H7 (cell line): ENCODE measurements around the gene POP5. TPM values are rescaled to one million over a fixed set of nuclear protein-coding genes. Genes with fewer than 3 reads are reported as not detected.
A peak's percentile ranks its signal among the peaks of the same experiment; 100 is the strongest.
"Not testable (repeated sequence)": the region's sequence is repeated elsewhere in the genome, so short reads cannot be mapped to it uniquely, and the experiment has no call there.

Experiments used
- DNase-seq: peaks from one replicate; pipeline ENCODE4 v3.0.0; 2012
- H3K27me3 ChIP-seq: 2 replicates; pipeline ENCODE4 v1.6.0; 2011; ENCODE audit warnings: mild to moderate bottlenecking, low read length; ENCODE audit not compliant: control insufficient read depth, insufficient read depth
- H3K36me3 ChIP-seq: replicated peaks from 2 replicates; pipeline ENCODE4 v1.5.1; 2011; ENCODE audit warnings: low read length; ENCODE audit not compliant: control insufficient read depth, insufficient read depth
- H3K4me3 ChIP-seq: 2 replicates; pipeline ENCODE4 v1.5.1; 2011; ENCODE audit warnings: low read depth, mild to moderate bottlenecking, control low read depth, low read length, moderate library complexity; ENCODE audit not compliant: insufficient read depth
- total RNA-seq: library from RNA; depleted of rRNA; stranded (reverse); fragments of >200 nt; shearing (Covaris generic); gene quantifications from 2 replicates; pipeline ENCODE4 v1.2.3, GENCODE V29; 2014; rRNA removed

POP5 gene
- 52.6 and 53.8 TPM in 2 replicates for total RNA-seq

- Histone ChIP-seq H3K36me3 (peaks cover 15% of the 10 kb centered on the region), H3K4me3 (peak within 1 kb of the TSS; percentile 88), H3K27me3 (peaks cover 8% of the 10 kb centered on the region; the same call in 1 of the 2 replicates)
- peak; percentile 93 for DNase-seq
These were observed at the start of gene POP5 for GRCh38 chr12:120580787-120581723. Gene POP5, minus strand, starts transcription at chr12:120581402. Its CDS starts 40 bp downstream, at chr12:120581362.

GRCh38 chr12:120630104-120630892 lies 49.1 kb upstream of the POP5 start:
- no peaks in the 10 kb centered on the region for H3K36me3 ChIP-seq
- no peaks in the 10 kb centered on the region for H3K27me3 ChIP-seq
- H3K4me3 ChIP-seq, result no peak overlapping the region
- DNase-seq, result no peak

- peak; percentile 84 for DNase-seq
- Histone ChIP-seq H3K27me3 (no peaks in the 10 kb centered on the region), H3K4me3 (no peak overlapping the region), H3K36me3 (no peaks in the 10 kb centered on the region)
These were observed 47.7 kb upstream of the POP5 start for GRCh38 chr12:120628919-120629318.

- Histone ChIP-seq H3K36me3 (no peaks in the 10 kb centered on the region), H3K4me3 (no peak overlapping the region), H3K27me3 (no peaks in the 10 kb centered on the region)
- DNase-seq, result peak; percentile 88
These were observed 44.6 kb upstream of the POP5 start for GRCh38 chr12:120625557-120626419.

- Histone ChIP-seq H3K36me3 (no peaks in the 10 kb centered on the region), H3K4me3 (no peak overlapping the region), H3K27me3 (no peaks in the 10 kb centered on the region; the same call in 1 of the 2 replicates)
- DNase-seq, result no peak
These were observed 39.4 kb upstream of the POP5 start for GRCh38 chr12:120620624-120621023.

- no peak overlapping the region for H3K4me3 ChIP-seq
- no peaks in the 10 kb centered on the region; the same call in 1 of the 2 replicates for H3K27me3 ChIP-seq
- H3K36me3 ChIP-seq, result no peaks in the 10 kb centered on the region
- peak; percentile 55 for DNase-seq
These were observed 37.9 kb upstream of the POP5 start for GRCh38 chr12:120618954-120619615.

- not testable (repeated sequence) for H3K36me3 ChIP-seq, H3K4me3 ChIP-seq, DNase-seq, H3K27me3 ChIP-seq
These were observed 36.6 kb upstream of the POP5 start for GRCh38 chr12:120617767-120618166.

- not testable (repeated sequence) for H3K27me3 ChIP-seq, H3K36me3 ChIP-seq, DNase-seq, H3K4me3 ChIP-seq
These were observed 36.0 kb upstream of the POP5 start for GRCh38 chr12:120617193-120617592.

- no peak overlapping the region for H3K4me3 ChIP-seq
- H3K27me3 ChIP-seq, result no peaks in the 10 kb centered on the region; the same call in 1 of the 2 replicates
- no peaks in the 10 kb centered on the region for H3K36me3 ChIP-seq
- no peak for DNase-seq
These were observed 33.6 kb upstream of the POP5 start for GRCh38 chr12:120614848-120615247.

- DNase-seq, H3K36me3 ChIP-seq, H3K4me3 ChIP-seq, H3K27me3 ChIP-seq: not testable (repeated sequence)
These were observed 30.3 kb upstream of the POP5 start for GRCh38 chr12:120611534-120611933.

GRCh38 chr12:120610560-120610959 lies 29.4 kb upstream of the POP5 start:
- H3K27me3 ChIP-seq, result no peaks in the 10 kb centered on the region
- H3K4me3 ChIP-seq, result no peak overlapping the region
- no peaks in the 10 kb centered on the region for H3K36me3 ChIP-seq
- DNase-seq, result no peak

- H3K27me3 ChIP-seq, H3K4me3 ChIP-seq, H3K36me3 ChIP-seq: not testable (repeated sequence)
- peak; percentile 17 for DNase-seq
These were observed 21.2 kb upstream of the POP5 start for GRCh38 chr12:120602416-120602815.

GRCh38 chr12:120599672-120600552 lies 18.7 kb upstream of the POP5 start:
- Histone ChIP-seq H3K27me3 (no peaks in the 10 kb centered on the region), H3K4me3 (no peak overlapping the region), H3K36me3 (no peaks in the 10 kb centered on the region)
- peak; percentile 82 for DNase-seq
